ENCODE results near the gene PXDN. TPM values are rescaled to one million over a fixed set of nuclear protein-coding genes. Genes with fewer than 3 reads are reported as not detected.

The PXDN gene
- total RNA-seq, 1 experiment from 2014 or later = 146 TPM

DNA sequence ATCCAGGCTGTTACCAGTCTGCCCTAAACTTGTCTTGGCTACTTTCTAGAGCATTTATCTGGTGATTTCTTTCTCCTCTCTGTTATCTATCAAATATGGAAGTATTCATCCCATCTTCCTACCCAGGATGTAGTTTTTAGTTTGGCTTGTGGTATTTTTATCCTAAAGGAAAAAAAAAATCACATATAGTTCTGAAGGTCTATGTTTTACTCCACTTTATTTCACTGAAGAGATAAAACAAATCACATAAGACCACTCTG lies 62.2 kb downstream of the PXDN start:
- POLR2A ChIA-PET = no interaction called here
- H3K4me1 Mint-ChIP-seq = peaks cover 15% of the 10 kb centered on the region
- H3K27ac Mint-ChIP-seq = no peak overlapping the region
- no peak overlapping the region for H3K4me3 Mint-ChIP-seq
- CTCF ChIA-PET = no interaction called here
- no peaks in the 10 kb centered on the region for H3K9me3 Mint-ChIP-seq
- no peaks in the 10 kb centered on the region for H3K27me3 Mint-ChIP-seq (ENCODE audit: low read depth)
- ATAC-seq (no peak), DNase-seq (ENCODE audit: low spot score) (no peak)
- H3K36me3 Mint-ChIP-seq = peaks cover 34% of the 10 kb centered on the region
- TF ChIP-seq JAZF1 (CRISPR knock-in tag; IDR thresholded peaks at IDR 0.05) (no peak), NFYB (CRISPR knock-in tag; conservative IDR thresholded peaks at IDR 0.05; ENCODE audit: low read depth) (no peak), TCF7 (CRISPR knock-in tag; IDR thresholded peaks at IDR 0.05; ENCODE audit: low read depth) (no peak), SP1 (CRISPR knock-in tag; conservative IDR thresholded peaks at IDR 0.05) (no peak)
- TF ChIP-seq, protein P1, sequence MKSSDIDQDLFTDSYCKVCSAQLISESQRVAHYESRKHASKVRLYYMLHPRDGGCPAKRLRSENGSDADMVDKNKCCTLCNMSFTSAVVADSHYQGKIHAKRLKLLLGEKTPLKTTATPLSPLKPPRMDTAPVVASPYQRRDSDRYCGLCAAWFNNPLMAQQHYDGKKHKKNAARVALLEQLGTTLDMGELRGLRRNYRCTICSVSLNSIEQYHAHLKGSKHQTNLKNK (CRISPR knock-in tag; IDR thresholded peaks at IDR 0.05) = no peak
- TF ChIP-seq, protein P2, sequence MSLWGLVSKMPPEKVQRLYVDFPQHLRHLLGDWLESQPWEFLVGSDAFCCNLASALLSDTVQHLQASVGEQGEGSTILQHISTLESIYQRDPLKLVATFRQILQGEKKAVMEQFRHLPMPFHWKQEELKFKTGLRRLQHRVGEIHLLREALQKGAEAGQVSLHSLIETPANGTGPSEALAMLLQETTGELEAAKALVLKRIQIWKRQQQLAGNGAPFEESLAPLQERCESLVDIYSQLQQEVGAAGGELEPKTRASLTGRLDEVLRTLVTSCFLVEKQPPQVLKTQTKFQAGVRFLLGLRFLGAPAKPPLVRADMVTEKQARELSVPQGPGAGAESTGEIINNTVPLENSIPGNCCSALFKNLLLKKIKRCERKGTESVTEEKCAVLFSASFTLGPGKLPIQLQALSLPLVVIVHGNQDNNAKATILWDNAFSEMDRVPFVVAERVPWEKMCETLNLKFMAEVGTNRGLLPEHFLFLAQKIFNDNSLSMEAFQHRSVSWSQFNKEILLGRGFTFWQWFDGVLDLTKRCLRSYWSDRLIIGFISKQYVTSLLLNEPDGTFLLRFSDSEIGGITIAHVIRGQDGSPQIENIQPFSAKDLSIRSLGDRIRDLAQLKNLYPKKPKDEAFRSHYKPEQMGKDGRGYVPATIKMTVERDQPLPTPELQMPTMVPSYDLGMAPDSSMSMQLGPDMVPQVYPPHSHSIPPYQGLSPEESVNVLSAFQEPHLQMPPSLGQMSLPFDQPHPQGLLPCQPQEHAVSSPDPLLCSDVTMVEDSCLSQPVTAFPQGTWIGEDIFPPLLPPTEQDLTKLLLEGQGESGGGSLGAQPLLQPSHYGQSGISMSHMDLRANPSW (CRISPR knock-in tag; conservative IDR thresholded peaks at IDR 0.05; ENCODE audit: low read depth) = no peak
- TF ChIP-seq, protein P3, sequence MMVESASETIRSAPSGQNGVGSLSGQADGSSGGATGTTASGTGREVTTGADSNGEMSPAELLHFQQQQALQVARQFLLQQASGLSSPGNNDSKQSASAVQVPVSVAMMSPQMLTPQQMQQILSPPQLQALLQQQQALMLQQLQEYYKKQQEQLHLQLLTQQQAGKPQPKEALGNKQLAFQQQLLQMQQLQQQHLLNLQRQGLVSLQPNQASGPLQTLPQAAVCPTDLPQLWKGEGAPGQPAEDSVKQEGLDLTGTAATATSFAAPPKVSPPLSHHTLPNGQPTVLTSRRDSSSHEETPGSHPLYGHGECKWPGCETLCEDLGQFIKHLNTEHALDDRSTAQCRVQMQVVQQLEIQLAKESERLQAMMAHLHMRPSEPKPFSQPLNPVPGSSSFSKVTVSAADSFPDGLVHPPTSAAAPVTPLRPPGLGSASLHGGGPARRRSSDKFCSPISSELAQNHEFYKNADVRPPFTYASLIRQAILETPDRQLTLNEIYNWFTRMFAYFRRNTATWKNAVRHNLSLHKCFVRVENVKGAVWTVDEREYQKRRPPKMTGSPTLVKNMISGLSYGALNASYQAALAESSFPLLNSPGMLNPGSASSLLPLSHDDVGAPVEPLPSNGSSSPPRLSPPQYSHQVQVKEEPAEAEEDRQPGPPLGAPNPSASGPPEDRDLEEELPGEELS (CRISPR knock-in tag; IDR thresholded peaks at IDR 0.05) = no peak
- TF ChIP-seq, protein P4, sequence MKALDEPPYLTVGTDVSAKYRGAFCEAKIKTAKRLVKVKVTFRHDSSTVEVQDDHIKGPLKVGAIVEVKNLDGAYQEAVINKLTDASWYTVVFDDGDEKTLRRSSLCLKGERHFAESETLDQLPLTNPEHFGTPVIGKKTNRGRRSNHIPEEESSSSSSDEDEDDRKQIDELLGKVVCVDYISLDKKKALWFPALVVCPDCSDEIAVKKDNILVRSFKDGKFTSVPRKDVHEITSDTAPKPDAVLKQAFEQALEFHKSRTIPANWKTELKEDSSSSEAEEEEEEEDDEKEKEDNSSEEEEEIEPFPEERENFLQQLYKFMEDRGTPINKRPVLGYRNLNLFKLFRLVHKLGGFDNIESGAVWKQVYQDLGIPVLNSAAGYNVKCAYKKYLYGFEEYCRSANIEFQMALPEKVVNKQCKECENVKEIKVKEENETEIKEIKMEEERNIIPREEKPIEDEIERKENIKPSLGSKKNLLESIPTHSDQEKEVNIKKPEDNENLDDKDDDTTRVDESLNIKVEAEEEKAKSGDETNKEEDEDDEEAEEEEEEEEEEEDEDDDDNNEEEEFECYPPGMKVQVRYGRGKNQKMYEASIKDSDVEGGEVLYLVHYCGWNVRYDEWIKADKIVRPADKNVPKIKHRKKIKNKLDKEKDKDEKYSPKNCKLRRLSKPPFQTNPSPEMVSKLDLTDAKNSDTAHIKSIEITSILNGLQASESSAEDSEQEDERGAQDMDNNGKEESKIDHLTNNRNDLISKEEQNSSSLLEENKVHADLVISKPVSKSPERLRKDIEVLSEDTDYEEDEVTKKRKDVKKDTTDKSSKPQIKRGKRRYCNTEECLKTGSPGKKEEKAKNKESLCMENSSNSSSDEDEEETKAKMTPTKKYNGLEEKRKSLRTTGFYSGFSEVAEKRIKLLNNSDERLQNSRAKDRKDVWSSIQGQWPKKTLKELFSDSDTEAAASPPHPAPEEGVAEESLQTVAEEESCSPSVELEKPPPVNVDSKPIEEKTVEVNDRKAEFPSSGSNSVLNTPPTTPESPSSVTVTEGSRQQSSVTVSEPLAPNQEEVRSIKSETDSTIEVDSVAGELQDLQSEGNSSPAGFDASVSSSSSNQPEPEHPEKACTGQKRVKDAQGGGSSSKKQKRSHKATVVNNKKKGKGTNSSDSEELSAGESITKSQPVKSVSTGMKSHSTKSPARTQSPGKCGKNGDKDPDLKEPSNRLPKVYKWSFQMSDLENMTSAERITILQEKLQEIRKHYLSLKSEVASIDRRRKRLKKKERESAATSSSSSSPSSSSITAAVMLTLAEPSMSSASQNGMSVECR (CRISPR knock-in tag; IDR thresholded peaks at IDR 0.05; ENCODE audit: borderline replicate concordance) = no peak
- TF ChIP-seq, protein P5, sequence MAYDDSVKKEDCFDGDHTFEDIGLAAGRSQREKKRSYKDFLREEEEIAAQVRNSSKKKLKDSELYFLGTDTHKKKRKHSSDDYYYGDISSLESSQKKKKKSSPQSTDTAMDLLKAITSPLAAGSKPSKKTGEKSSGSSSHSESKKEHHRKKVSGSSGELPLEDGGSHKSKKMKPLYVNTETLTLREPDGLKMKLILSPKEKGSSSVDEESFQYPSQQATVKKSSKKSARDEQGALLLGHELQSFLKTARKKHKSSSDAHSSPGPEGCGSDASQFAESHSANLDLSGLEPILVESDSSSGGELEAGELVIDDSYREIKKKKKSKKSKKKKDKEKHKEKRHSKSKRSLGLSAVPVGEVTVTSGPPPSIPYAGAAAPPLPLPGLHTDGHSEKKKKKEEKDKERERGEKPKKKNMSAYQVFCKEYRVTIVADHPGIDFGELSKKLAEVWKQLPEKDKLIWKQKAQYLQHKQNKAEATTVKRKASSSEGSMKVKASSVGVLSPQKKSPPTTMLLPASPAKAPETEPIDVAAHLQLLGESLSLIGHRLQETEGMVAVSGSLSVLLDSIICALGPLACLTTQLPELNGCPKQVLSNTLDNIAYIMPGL (CRISPR knock-in tag; IDR thresholded peaks at IDR 0.05) = no peak
- TF ChIP-seq, protein P6, sequence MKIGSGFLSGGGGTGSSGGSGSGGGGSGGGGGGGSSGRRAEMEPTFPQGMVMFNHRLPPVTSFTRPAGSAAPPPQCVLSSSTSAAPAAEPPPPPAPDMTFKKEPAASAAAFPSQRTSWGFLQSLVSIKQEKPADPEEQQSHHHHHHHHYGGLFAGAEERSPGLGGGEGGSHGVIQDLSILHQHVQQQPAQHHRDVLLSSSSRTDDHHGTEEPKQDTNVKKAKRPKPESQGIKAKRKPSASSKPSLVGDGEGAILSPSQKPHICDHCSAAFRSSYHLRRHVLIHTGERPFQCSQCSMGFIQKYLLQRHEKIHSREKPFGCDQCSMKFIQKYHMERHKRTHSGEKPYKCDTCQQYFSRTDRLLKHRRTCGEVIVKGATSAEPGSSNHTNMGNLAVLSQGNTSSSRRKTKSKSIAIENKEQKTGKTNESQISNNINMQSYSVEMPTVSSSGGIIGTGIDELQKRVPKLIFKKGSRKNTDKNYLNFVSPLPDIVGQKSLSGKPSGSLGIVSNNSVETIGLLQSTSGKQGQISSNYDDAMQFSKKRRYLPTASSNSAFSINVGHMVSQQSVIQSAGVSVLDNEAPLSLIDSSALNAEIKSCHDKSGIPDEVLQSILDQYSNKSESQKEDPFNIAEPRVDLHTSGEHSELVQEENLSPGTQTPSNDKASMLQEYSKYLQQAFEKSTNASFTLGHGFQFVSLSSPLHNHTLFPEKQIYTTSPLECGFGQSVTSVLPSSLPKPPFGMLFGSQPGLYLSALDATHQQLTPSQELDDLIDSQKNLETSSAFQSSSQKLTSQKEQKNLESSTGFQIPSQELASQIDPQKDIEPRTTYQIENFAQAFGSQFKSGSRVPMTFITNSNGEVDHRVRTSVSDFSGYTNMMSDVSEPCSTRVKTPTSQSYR (CRISPR knock-in tag; IDR thresholded peaks at IDR 0.05) = no peak
